HG02852 (cell line): ENCODE data around the gene ASCL2.

Source experiments
- ATAC-seq: cut with Tn5 transposase; IDR thresholded peaks from one replicate; pipeline ENCODE4 v1.9.1; 2021; ENCODE audit warnings: mild to moderate bottlenecking, moderate library complexity; ENCODE audit not compliant: unreplicated experiment

ASCL2 gene

DNA sequence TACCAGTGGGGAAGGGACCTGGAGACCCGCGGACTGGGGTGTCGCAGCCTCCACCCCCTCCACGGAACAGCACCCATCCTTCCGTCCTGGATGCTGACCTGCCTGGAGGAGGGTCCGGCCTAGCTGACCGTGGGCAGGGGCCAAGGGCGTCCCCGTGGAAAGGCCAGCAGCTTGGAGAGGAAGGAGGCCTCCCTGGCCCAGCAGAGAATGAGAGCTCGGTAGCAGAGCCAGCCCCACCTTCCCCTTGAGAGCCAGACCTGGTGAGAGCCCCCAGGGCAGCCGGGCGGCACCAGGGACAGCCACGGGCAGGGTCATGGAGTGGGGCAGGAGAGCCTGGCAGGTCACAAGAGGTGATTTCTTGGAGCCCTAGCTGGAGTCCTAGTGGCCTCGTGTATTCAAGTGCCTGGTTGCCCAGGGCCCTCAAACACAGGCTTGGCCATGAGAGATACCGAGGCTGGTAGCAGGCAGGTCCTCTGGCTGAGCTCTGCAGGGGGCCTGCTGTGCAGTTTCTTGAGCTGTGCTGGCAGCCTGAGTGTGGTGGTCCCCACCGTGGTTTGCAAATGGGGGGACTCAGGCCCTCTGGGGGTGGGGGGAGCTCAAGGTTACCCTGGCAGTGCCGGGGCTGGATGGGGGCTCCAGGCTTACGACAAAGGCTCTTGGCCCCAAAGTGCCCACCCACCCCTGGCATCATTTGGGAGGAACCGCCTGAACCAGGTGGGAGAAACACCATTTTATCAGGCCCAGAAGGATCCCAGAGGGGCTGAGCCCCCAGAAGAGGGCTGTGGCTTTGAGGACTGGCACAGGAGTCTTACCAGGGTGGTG lies 39.1 kb upstream of the ASCL2 start:
- ATAC-seq, result no peak

DNA sequence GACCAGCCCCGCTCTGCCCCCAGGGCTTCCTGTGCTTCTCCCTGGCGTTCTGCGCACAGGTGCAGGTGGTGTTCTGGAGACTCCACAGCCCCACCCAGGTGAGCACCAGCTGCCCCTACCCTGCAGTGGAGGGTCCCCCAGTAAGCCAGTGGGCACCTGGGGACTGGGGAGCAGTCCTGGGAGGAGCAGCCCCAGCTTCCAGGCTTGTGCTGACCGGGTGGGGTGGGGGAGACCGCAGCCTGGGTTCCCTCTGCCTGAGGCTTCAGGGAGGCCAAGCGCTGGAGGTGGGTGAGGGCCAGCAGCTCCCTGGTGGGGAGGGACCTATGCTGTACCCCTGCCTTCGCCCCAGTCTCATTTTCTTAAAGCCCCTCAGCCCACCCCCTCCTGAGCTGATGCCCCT lies 38.3 kb upstream of the ASCL2 start:
- ATAC-seq, result no peak

DNA sequence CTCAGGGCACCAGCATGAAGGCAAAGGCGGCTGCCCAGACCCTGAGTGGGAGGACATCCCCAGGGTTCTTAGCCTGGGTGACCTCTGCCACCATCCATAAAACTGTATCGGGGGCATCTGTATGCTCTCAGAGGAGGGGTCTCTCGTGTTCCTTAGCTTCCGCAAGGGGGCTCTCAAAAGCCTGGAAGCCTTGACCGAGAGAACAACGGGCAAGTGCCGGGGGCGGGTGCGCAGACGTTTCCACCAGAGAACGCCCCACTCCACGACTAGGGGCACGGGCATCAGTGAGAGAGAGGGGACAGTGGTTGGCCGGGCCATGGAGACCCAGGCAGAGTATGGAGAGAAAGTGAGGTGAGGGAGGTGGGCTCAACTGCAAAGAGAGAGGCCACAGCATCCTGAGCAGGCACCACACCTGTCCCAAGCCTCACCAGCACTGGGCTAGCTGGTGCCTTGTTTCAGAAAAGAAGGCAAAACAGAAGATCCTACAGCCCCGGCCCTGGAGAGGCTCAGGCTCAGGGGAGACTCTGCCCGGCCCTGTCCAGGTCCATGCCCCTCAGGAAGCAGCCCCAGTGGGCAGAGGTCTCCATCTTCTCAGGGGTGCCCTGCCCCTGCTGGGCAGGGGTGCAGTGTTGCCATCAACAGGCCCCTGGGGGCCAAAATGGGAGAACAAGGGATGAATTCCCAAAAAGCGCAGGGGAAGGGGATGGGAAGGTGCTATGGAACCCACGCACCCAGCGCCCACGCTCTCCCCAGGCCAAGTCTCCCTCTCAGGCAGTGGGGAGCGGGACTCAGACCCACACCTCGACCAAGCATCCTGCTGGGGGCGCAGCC lies 37.3 kb upstream of the ASCL2 start:
- no peak for ATAC-seq

GRCh38 chr11:2306877-2307500 lies 36.6 kb upstream of the ASCL2 start:
- no peak for ATAC-seq

DNA sequence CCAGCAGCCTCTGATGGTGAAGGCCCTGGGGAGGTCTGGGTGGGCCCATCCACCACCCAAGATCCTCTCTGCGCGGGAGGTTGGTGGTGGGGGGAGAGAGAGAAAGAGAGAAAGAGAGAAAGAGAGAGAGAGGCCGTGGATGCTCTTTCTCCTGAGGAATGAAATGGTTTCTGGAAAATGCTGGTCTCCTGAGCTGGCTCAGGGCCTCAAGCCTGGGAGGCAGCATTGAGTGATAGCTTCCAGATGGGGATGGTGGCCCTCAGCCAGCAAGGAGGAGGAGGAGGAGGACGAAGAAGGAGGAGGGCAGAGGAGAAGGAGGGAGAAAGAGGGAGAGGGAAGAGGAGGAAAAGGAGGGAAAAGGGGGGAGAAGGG lies 36.0 kb upstream of the ASCL2 start:
- no peak for ATAC-seq

DNA sequence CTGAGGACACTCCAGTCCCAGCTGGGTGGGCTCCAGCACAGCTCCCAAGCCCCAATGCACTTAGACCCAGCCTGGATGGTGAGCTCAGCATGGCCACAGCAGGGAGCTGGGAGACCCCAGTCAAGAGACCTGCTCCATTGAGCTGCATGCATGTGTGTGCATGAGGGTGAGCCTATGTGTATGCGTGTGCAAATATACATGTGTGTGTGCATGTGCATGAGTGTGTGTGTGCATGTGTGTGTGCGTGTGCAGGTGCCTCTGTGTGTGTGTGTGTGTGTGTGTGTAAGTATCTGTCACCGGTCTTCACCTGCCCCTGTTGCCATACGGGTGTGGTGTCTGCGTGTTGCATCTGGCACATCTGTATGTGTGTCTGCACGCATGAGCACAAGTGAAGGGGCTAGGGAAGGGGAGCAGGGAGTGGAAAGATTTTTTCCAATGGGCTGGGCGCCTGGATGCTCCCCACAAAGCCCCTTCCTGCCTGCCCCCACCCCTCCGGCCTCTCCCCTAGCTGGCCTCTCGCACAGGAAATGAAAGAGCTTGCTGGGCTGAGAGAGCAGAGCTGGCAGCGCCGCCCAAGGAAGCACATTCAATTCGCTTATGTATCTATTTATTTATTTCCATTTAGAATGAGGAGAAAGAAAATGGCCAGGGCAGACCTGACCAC lies 35.5 kb upstream of the ASCL2 start:
- no peak for ATAC-seq

- no peak for ATAC-seq
These were observed 34.9 kb upstream of the ASCL2 start for GRCh38 chr11:2305140-2305778.

DNA sequence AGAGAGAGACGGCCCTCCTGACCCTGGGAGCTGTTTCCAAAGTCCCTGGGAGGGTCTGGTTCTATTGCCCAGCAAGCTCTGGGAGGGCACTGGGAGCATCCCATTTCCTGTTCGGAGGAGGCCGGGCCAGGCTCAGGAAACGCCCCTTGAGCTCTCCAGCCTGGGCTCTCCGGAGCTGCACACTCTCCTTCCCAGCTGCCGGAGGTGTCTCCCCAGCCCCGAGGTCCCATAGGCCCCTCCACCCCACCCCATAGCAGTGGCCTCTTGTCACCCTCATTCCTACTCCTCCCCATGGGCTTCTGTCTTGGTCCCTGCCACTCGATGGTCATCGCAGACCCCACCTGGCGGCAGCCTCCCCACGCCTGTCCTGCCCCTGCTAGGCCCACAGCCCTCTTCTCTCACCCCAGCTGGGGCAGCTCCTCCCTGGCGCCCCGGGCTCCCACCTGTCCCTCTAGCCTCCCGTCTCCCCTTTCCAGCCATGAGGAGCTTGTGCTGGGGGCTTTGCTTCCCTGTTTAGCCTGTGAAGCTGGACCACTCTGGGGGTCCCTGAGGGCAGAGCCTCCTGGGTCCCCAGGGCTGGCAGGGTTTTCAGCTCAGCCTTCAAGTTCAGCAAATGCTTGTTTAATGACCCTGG lies 34.2 kb upstream of the ASCL2 start:
- no peak for ATAC-seq

DNA sequence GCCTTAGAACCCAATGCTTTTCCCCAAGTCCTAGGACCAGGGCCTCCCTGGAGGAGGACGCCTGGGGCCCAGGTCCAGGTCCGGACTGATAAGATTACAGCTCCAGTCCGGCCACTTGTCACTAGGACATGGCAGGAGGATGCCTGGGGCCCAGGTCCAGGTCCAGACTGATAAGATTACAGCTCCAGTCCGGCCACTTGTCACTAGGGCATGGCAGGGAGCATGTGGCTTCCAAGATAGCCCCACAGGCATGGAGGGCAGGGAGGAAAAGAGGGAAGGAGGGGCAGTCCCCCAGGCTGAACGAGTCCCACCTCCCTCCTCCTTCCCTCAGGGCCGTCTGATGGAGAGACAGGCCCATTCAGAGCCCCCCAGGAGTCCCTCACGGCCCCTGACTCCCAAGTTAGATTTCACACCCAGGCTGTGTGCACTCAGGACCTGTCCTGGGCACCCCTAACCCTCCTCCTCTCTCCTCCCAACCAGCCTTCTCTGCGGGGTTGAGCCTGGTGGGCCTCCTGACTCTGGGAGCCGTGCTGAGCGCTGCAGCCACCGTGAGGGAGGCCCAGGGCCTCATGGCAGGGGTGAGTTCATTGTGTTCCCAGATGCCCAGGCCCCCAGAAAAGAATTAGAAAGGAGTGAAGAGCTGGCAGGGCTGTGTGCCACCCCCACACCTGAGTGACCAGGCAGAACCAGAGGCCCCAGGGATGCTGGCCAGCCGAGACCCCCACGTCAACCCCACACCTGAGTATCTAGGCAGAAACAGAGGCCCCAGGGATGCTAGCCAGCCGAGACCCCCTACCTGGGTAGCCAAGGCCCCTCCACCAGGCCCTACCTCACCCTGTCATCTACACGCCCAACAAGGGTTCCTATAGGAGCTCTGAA lies 33.5 kb upstream of the ASCL2 start:
- ATAC-seq, result no peak

DNA sequence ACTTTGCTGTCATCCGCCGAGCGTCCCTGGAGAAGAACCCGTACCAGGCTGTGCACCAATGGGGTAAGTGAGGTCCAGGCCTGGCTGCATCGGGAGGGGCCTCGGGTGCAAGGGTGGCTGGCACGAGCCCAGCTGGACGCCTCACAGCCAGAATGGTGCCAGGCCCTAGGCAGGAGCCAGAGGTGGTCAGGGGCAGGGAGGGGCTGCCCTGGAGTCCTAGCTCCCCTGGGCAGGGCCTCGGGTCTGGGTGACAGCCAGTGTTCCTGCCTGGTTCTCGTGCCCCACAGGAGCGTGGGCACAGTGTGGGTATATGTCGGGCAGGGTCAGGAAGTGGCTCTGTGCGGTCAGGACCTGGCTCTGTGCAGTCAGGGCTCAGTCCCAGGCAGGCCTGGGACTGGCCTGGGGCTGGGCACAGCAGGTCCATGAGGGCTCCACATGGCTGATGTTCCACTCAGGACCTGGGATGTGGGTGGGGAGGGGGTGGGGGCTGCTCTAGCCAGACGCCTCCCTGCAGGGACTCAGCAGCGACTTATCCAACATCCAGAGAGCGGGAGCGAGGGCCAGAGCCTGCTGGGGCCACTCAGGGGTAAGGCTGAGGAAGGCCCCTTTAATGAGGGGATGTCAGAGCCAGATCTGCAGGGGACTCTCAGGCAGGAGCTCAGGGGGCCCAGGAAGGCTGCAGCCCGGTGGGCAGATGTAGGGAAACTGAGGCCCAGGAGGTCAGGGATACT lies 32.7 kb upstream of the ASCL2 start:
- no peak for ATAC-seq

- no peak for ATAC-seq
These were observed 32.0 kb upstream of the ASCL2 start for GRCh38 chr11:2302306-2302895.

- no peak for ATAC-seq
These were observed 31.4 kb upstream of the ASCL2 start, which contains the start of the genes C11orf21 and TSPAN32 for GRCh38 chr11:2301631-2302305. Gene C11orf21 (minus strand): TSS chr11:2301918. CDS start chr11:2301808, 110 bp downstream. Gene TSPAN32 (plus strand): TSS chr11:2302013. CDS start chr11:2302150, 137 bp downstream.

GRCh38 chr11:2300936-2301630 lies 30.7 kb upstream of the ASCL2 start:
- ATAC-seq, result no peak

- ATAC-seq, result no peak
These were observed 30.0 kb upstream of the ASCL2 start for GRCh38 chr11:2300290-2300935.

DNA sequence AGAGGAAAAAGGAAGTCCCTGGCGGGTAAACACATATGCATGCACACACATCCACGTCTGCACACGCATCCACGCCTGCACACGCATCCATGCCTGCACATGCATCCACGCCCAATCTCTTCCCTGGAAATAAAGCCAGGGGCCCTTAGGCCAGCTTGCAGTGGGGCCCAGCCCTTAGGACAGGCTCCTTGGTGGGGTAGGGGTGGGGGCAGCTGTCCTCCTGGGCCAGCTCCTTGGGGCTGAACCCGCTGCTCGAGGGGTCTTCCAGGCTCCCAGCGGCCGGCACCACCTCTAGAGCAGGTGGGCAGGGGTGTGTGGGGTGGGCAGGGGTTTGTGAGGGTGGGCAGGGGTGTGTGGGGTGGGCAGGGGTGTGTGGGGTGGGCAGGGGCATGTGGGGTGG lies 29.4 kb upstream of the ASCL2 start:
- ATAC-seq, result no peak
